ENCODE data around the gene LRRC4C. TPM values are rescaled to one million over a fixed set of nuclear protein-coding genes. Genes with fewer than 3 reads are reported as not detected.
A peak's percentile ranks its signal among the peaks of the same experiment; 100 is the strongest.

The LRRC4C gene
- total RNA-seq, 1 experiment from 2014 or later: 0.13 TPM

- H3K4me2 ChIP-seq (ENCODE audit: insufficient read depth, insufficient read length, low read length): peak overlapping the region; percentile 76
These were observed 1165.7 kb downstream of the LRRC4C start for GRCh38 chr11:40293655-40294348.

More at GRCh38 chr11:40293655-40294348, 1165.7 kb downstream of the LRRC4C start:
- Histone ChIP-seq H2BK120ac (ENCODE audit: low read depth, low read length, poor library complexity, severe bottlenecking) (no peak overlapping the region), H3K4ac (ENCODE audit: low read depth, low read length) (no peak overlapping the region), H3K23ac (ENCODE audit: insufficient read length, low read depth, low read length) (no peak overlapping the region), H4K5ac (ENCODE audit: insufficient read length, low read depth, low read length) (no peak overlapping the region), H4K20me1 (ENCODE audit: control insufficient read depth, insufficient read depth, insufficient read length) (no peaks in the 10 kb centered on the region), H2BK12ac (ENCODE audit: insufficient read length, low read depth, low read length) (no peak overlapping the region), H3K23me2 (ENCODE audit: insufficient read length, low read depth, low read length, poor library complexity, severe bottlenecking) (peaks cover 11% of the 10 kb centered on the region), H3K9ac (ENCODE audit: extremely low read depth, insufficient read length, low read length) (peak overlapping the region; percentile 25), H3K79me2 (ENCODE audit: insufficient read depth, low read length) (no peaks in the 10 kb centered on the region), H2BK5ac (ENCODE audit: insufficient read length, low read length) (no peak overlapping the region), H3K79me1 (ENCODE audit: insufficient read depth, low read depth, low read length, poor library complexity, severe bottlenecking) (no peaks in the 10 kb centered on the region), H3K4me1 (ENCODE audit: insufficient read depth, low read length) (no peaks in the 10 kb centered on the region), H3K14ac (ENCODE audit: insufficient read depth, low read length) (no peak overlapping the region), H3K9me3 (ENCODE audit: control insufficient read depth, low read depth, low read length) (no peaks in the 10 kb centered on the region), H2BK20ac (ENCODE audit: low read depth, low read length, poor library complexity, severe bottlenecking) (no peak overlapping the region), H3K56ac (ENCODE audit: insufficient read length, low read depth, low read length) (no peak overlapping the region), H2BK15ac (ENCODE audit: low read depth, low read length) (no peak overlapping the region), H4K8ac (replicated peaks; ENCODE audit: insufficient read length, low read depth, low read length) (no peak overlapping the region), H3T11ph (ENCODE audit: low read length) (no peak overlapping the region), H4K91ac (ENCODE audit: insufficient read length, low read depth, low read length) (no peak overlapping the region), H3K27me3 (ENCODE audit: insufficient read depth, low read length) (peaks cover 12% of the 10 kb centered on the region; the same call in 1 of the 2 replicates), H2AFZ (ENCODE audit: low read length) (peak overlapping the region; percentile 43), H3K18ac (ENCODE audit: insufficient read length, low read depth, low read length) (no peak overlapping the region), H3K27ac (ENCODE audit: insufficient read length, low read depth, low read length) (no peak overlapping the region), H2AK5ac (ENCODE audit: insufficient read length, low read length) (no peak overlapping the region)
- WGBS (ENCODE audit: extremely low coverage, insufficient read length, low lambda C conversion rate): no CpG with 5 or more reads among the region's 27 CpGs
- peak overlapping the region; percentile 21 to 96 (median 71) for H3K27ac Mint-ChIP-seq
- DNase-seq: peak; percentile 79
- peaks cover 38 to 41% of the 10 kb centered on the region in 2 experiments for H3K4me1 Mint-ChIP-seq
- H3K9me3 Mint-ChIP-seq: no peaks in the 10 kb centered on the region; a peak in 2 of 5 replicates
- peak; percentile 95 for TF ChIP-seq CTCF (conservative IDR thresholded peaks at IDR 0.05)
- no peaks in the 10 kb centered on the region; a peak in 1 of 7 replicates for H3K36me3 Mint-ChIP-seq (ENCODE audit: insufficient read depth in 1 of 3, low read depth in 3 of 3)
- H3K4me3 Mint-ChIP-seq: peak overlapping the region; percentile 90 to 92
- peaks cover 49% of the 10 kb centered on the region for H3K27me3 Mint-ChIP-seq (ENCODE audit: low read depth)

All from H9 (cell line).